Measurements from ENCODE around the gene ARAP1. TPM values are rescaled to one million over a fixed set of nuclear protein-coding genes. Genes with fewer than 3 reads are reported as not detected.

Gene ARAP1
- total and polyA plus RNA-seq, 7 experiments from 2014 or later: 30.4 to 317 (median 132) TPM

DNA sequence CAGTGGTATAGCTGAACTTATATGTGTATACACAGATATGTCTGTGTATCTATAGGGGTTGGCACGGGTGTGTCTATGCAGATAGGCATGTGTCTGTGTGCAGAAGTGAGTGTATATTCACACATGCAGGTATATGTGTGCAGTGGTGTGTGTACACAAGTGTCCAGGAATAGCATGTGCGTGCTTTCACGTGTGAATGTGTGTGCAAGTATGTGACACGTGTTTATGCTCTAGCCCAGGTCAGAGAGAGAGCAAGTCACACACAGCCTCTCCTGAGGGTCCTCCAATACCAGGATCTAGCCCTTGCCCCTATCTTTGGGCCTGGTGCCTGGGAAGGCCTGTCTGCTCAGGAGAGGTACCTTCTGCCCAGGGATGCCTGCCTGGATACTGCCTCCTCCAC, 104.3 kb downstream of the ARAP1 start:
- peaks cover 0 to 6% (median 0%) of the 10 kb centered on the region in 7 donors for H3K4me1 Mint-ChIP-seq
- CTCF ChIA-PET: no interaction called here

DNA sequence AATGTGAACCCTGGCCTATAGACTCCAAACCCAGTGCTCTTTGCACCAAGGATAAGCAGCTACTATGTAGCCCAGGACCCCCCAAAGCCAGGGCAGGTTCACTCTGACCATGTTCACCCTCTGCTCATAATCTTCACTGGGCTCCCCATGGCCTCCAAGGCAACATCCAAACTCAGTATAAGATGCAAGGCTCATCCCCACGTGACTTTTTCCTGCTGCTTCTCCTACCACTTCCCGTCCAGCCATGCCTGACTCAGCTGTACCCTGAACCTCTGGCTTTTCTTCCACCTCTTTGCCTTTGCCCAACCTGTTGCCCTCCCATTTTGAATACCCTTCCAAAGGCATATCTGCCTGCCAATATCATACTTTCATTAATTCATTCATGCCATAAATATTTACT, 105.7 kb downstream of the ARAP1 start:
- intact Hi-C loops (cut with micrococcal nuclease): no loop called here
- ChIA-PET POLR2A (no interaction called here), CTCF (interaction anchor here (0.7 to 1.4 kb wide), 2 partner anchors 38 to 165 kb away, joined by 3 read pairs; no protein-coding TSS in a partner anchor)
- DNase-seq (no peak), ATAC-seq (no peak)
- H3K9me3 Mint-ChIP-seq: no peaks in the 10 kb centered on the region
- H3K27ac Mint-ChIP-seq: no peak overlapping the region
- no peak overlapping the region for H3K4me3 Mint-ChIP-seq
- H3K9me3 ChIP-seq (ENCODE audit: control insufficient read depth in 2 of 3, low read length in 3 of 3): no peaks in the 10 kb centered on the region
- H3K4me3 ChIP-seq (ENCODE audit: low read length): no peak overlapping the region
- H3K27me3 Mint-ChIP-seq: peaks cover 0 to 15% (median 0%) of the 10 kb centered on the region in 5 donors
- peaks cover 0 to 6% (median 0%) of the 10 kb centered on the region in 7 donors for H3K4me1 Mint-ChIP-seq
- no peaks in the 10 kb centered on the region for H3K27me3 ChIP-seq (ENCODE audit: control insufficient read depth in 2 of 2, insufficient read depth in 2 of 2, low read length in 2 of 2)
- no peaks in the 10 kb centered on the region for H3K4me1 ChIP-seq (ENCODE audit: control insufficient read depth in 2 of 2, insufficient read depth in 2 of 2, low read length in 2 of 2)
- no peak overlapping the region for H3K27ac ChIP-seq (ENCODE audit: low read depth, low read length)
- H3K36me3 Mint-ChIP-seq: no peaks in the 10 kb centered on the region
- no peaks in the 10 kb centered on the region for H3K36me3 ChIP-seq (ENCODE audit: control insufficient read depth in 2 of 3, insufficient read depth in 3 of 3, low read length in 3 of 3)

More for the DNA sequence above, 104.3 kb downstream of the ARAP1 start:
- POLR2A ChIA-PET: no interaction called here
- H3K27me3 ChIP-seq (ENCODE audit: control insufficient read depth in 2 of 2, insufficient read depth in 2 of 2, low read length in 2 of 2): no peaks in the 10 kb centered on the region
- H3K36me3 ChIP-seq (ENCODE audit: control insufficient read depth in 2 of 3, insufficient read depth in 3 of 3, low read length in 3 of 3): no peaks in the 10 kb centered on the region
- ATAC-seq (no peak), DNase-seq (no peak)
- Mint-ChIP-seq H3K36me3 (no peaks in the 10 kb centered on the region), H3K4me3 (no peak overlapping the region), H3K9me3 (no peaks in the 10 kb centered on the region), H3K27me3 (peaks cover 0 to 18% (median 0%) of the 10 kb centered on the region in 5 donors), H3K27ac (no peak overlapping the region)
- H3K4me1 ChIP-seq (ENCODE audit: control insufficient read depth in 2 of 2, insufficient read depth in 2 of 2, low read length in 2 of 2): no peaks in the 10 kb centered on the region
- H3K27ac ChIP-seq (ENCODE audit: low read depth, low read length): no peak overlapping the region
- no peaks in the 10 kb centered on the region for H3K9me3 ChIP-seq (ENCODE audit: control insufficient read depth in 2 of 3, low read length in 3 of 3)
- H3K4me3 ChIP-seq (ENCODE audit: low read length): no peak overlapping the region
- intact Hi-C loops (cut with micrococcal nuclease): no loop called here

DNA sequence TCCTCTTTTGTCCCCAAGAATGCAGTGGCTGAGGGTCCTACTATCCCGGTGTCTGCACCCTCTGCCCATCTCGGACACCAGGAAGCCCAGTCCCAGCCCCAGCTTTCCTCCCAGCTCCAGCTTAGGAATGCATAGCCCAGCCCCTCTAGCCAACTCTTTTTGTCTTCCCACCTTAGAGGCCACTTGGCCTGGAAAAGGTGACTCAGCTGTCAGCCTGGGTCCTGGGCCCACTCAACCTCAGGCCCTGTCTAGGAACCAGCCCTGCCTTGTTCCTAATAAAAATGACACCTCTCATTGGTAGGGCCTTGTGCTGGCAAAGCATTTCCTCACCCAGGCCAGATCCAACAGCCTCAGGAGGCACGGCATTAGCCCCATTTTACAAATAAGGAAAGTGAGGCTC, 106.2 kb downstream of the ARAP1 start:
- Mint-ChIP-seq H3K4me3 (no peak overlapping the region), H3K27me3 (peaks cover 0 to 15% (median 0%) of the 10 kb centered on the region in 5 donors), H3K27ac (no peak overlapping the region), H3K9me3 (no peaks in the 10 kb centered on the region), H3K36me3 (no peaks in the 10 kb centered on the region), H3K4me1 (peaks cover 0 to 6% (median 0%) of the 10 kb centered on the region in 7 donors)
- Histone ChIP-seq H3K36me3 (ENCODE audit: control insufficient read depth in 2 of 3, insufficient read depth in 3 of 3, low read length in 3 of 3) (no peaks in the 10 kb centered on the region), H3K27ac (ENCODE audit: low read depth, low read length) (no peak overlapping the region), H3K9me3 (ENCODE audit: control insufficient read depth in 2 of 3, low read length in 3 of 3) (no peaks in the 10 kb centered on the region), H3K4me3 (ENCODE audit: low read length) (no peak overlapping the region), H3K4me1 (ENCODE audit: control insufficient read depth in 2 of 2, insufficient read depth in 2 of 2, low read length in 2 of 2) (no peaks in the 10 kb centered on the region), H3K27me3 (ENCODE audit: control insufficient read depth in 2 of 2, insufficient read depth in 2 of 2, low read length in 2 of 2) (no peaks in the 10 kb centered on the region)
- CTCF ChIA-PET: interaction anchor here (0.7 to 1.4 kb wide), 3 partner anchors 38 to 164 kb away, joined by 3 read pairs; no protein-coding TSS in a partner anchor
- ATAC-seq: no peak
- intact Hi-C loops (cut with micrococcal nuclease): no loop called here
- no peak for DNase-seq
- POLR2A ChIA-PET: no interaction called here

DNA sequence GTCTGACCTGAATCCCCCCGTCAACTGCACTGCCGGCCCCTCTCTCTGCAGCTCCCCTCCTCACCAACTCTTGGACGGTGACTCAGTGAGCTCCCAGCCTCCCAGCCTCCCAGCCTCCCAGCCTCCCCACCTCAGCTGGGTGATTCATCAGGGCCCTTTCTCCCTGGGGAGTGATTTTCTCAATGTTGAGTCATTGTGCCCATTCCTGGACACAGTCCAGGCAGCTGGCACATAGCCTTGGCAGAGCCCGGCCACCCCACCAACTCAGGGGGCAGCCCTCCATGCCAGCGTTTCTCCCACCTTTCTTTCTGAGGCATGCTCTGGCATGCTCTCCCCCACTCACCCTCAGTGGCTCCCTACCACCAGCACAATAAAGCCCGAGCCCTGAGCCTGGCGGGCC, 108.7 kb downstream of the ARAP1 start:
- intact Hi-C loops (cut with micrococcal nuclease): loop anchor here (1.0 kb wide), 4 partner anchors 54 to 172 kb away; no protein-coding TSS in a partner anchor

DNA sequence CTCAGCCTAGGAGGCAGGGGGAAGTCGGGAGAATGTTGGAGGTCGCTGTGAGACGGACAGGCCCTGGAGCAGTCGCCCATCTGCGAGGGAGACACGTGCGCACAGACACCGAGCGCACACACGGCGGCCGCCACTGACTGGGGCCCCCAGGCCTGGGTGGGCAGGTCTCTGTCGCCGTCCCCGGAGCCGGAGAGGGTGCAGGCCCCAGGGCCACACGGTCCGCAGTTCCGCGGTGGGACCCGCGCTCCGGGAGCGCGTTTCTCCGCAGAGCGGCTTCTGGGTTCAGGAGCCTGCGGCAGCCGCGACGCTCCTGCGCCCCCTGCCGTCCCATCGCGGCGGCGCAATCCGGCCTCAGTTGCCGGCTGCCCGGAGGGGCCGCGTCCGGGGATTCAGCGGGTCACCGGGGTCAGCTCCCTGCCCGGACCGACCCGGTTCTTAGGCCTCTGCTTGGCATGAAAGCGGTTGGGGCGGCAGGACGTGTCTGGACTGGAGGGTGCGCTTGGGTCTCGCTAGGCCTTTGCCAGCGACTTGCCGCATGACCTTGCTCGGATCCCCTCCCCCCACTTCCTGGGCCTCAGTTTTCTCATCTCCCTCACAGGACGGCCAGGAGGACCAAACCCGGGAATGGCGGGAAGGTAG, 109.2 kb downstream of the ARAP1 start:
- H3K4me1 ChIP-seq (ENCODE audit: control insufficient read depth in 2 of 2, insufficient read depth in 2 of 2, low read length in 2 of 2): no peaks in the 10 kb centered on the region
- ChIA-PET POLR2A (no interaction called here), CTCF (interaction anchor here (0.7 to 2.0 kb wide), 7 partner anchors 52 to 172 kb away, joined by 3 to 6 read pairs (median 4); no protein-coding TSS in a partner anchor)
- H3K4me3 ChIP-seq (ENCODE audit: low read length): peak overlapping the region; percentile 55
- Mint-ChIP-seq H3K4me3 (peak overlapping the region in 8 of 10 donors; percentile 27 to 72 (median 64)), H3K9me3 (no peaks in the 10 kb centered on the region), H3K27ac (peak overlapping the region in 1 of 9 donors; percentile 7), H3K36me3 (no peaks in the 10 kb centered on the region), H3K27me3 (peaks cover 0 to 15% (median 0%) of the 10 kb centered on the region in 5 donors), H3K4me1 (peaks cover 0 to 6% (median 0%) of the 10 kb centered on the region in 7 donors)
- ATAC-seq (peak; percentile 82), DNase-seq (peak; percentile 25 to 81 (median 70))
- no peak overlapping the region for H3K27ac ChIP-seq (ENCODE audit: low read depth, low read length)
- H3K36me3 ChIP-seq (ENCODE audit: control insufficient read depth in 2 of 3, insufficient read depth in 3 of 3, low read length in 3 of 3): no peaks in the 10 kb centered on the region
- no peaks in the 10 kb centered on the region for H3K27me3 ChIP-seq (ENCODE audit: control insufficient read depth in 2 of 2, insufficient read depth in 2 of 2, low read length in 2 of 2)
- H3K9me3 ChIP-seq (ENCODE audit: control insufficient read depth in 2 of 3, low read length in 3 of 3): no peaks in the 10 kb centered on the region
- intact Hi-C loops (cut with micrococcal nuclease): loop anchor here (1.0 kb wide), 4 partner anchors 54 to 172 kb away; no protein-coding TSS in a partner anchor

More for the DNA sequence above, 108.7 kb downstream of the ARAP1 start:
- peaks cover 0 to 6% (median 0%) of the 10 kb centered on the region in 7 donors for H3K4me1 Mint-ChIP-seq
- ATAC-seq: no peak
- Histone ChIP-seq H3K4me1 (ENCODE audit: control insufficient read depth in 2 of 2, insufficient read depth in 2 of 2, low read length in 2 of 2) (no peaks in the 10 kb centered on the region), H3K4me3 (ENCODE audit: low read length) (no peak overlapping the region), H3K9me3 (ENCODE audit: control insufficient read depth in 2 of 3, low read length in 3 of 3) (no peaks in the 10 kb centered on the region), H3K27me3 (ENCODE audit: control insufficient read depth in 2 of 2, insufficient read depth in 2 of 2, low read length in 2 of 2) (no peaks in the 10 kb centered on the region), H3K36me3 (ENCODE audit: control insufficient read depth in 2 of 3, insufficient read depth in 3 of 3, low read length in 3 of 3) (no peaks in the 10 kb centered on the region), H3K27ac (ENCODE audit: low read depth, low read length) (no peak overlapping the region)
- H3K27ac Mint-ChIP-seq: peak overlapping the region in 1 of 9 donors; percentile 7
- H3K9me3 Mint-ChIP-seq: no peaks in the 10 kb centered on the region
- no peaks in the 10 kb centered on the region for H3K36me3 Mint-ChIP-seq
- H3K27me3 Mint-ChIP-seq: peaks cover 0 to 15% (median 0%) of the 10 kb centered on the region in 5 donors
- H3K4me3 Mint-ChIP-seq: peak overlapping the region in 8 of 10 donors; percentile 53 to 77 (median 61)
- ChIA-PET POLR2A (no interaction called here), CTCF (interaction anchor here (0.7 to 2.0 kb wide), 7 partner anchors 52 to 172 kb away, joined by 3 to 6 read pairs (median 4); no protein-coding TSS in a partner anchor)
- DNase-seq: no peak

DNA sequence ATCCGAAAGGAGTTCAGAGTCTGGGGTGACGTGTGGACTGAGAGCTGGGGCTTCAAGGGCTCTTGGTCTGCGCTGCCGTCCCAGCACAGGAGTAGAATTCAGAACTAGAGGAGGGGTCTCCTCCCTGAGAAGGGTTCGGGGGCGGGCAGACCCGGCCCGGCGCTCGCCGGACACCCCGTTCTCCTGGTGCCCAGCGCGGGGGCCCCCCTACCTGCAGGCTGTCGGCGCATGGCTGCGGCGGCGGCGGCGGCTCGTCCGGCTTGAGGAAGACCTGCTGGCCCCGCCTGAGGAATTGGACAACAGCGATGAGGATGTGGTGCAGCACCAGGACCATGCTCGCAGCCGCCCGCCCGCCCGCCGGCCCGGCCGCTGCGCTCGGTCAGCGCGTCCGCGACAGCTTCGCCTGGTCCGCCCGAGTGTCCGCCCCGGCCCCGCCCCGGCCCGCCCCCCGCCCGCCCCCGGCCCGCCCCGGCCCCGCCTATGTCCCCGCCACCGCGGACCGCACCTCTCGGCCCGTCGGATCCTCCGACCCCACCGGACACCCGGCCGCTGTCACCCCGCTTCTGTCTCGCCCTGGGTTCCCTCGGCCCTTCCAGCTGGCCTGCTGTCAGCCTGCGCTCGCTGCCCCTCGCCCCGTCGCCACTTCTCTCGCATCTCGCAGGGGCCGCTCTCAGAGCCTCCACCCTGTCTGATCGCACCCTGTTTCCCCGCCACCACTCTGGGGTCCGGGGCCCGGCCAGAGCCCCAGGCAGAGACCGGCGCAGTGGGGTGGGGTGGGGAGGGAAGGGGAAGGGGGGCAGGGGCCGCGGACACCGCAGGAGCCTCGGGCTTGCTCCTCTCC, 109.9 kb downstream of the ARAP1 start:
- H3K9me3 ChIP-seq (ENCODE audit: control insufficient read depth in 2 of 3, low read length in 3 of 3): no peaks in the 10 kb centered on the region
- no peaks in the 10 kb centered on the region for H3K27me3 ChIP-seq (ENCODE audit: control insufficient read depth in 2 of 2, insufficient read depth in 2 of 2, low read length in 2 of 2)
- DNase-seq (peak in 2 of 9 donors; percentile 16 to 28), ATAC-seq (peak; percentile 23)
- Mint-ChIP-seq H3K9me3 (no peaks in the 10 kb centered on the region), H3K4me1 (peaks cover 0 to 6% (median 0%) of the 10 kb centered on the region in 7 donors), H3K36me3 (no peaks in the 10 kb centered on the region), H3K4me3 (peak overlapping the region in 8 of 10 donors; percentile 27 to 72 (median 66)), H3K27me3 (peaks cover 3 to 15% (median 6%) of the 10 kb centered on the region in 5 donors), H3K27ac (no peak overlapping the region)
- H3K27ac ChIP-seq (ENCODE audit: low read depth, low read length): no peak overlapping the region
- H3K4me1 ChIP-seq (ENCODE audit: control insufficient read depth in 2 of 2, insufficient read depth in 2 of 2, low read length in 2 of 2): no peaks in the 10 kb centered on the region
- POLR2A ChIA-PET: no interaction called here
- intact Hi-C loops (cut with micrococcal nuclease): no loop called here
- H3K36me3 ChIP-seq (ENCODE audit: control insufficient read depth in 2 of 3, insufficient read depth in 3 of 3, low read length in 3 of 3): no peaks in the 10 kb centered on the region
- CTCF ChIA-PET: interaction anchor here (1.2 to 1.7 kb wide), 3 partner anchors 51 to 94 kb away, joined by 3 to 6 read pairs (median 4); no protein-coding TSS in a partner anchor
- peak overlapping the region; percentile 55 for H3K4me3 ChIP-seq (ENCODE audit: low read length)
